Mesothelial cell of epicardium (in vitro differentiated cells): ENCODE data around the gene IL17C. TPM values are rescaled to one million over a fixed set of nuclear protein-coding genes. Genes with fewer than 3 reads are reported as not detected.

Experiments used
- DNase-seq, 2 experiments: peaks; one replicate each; pipeline ENCODE4 v3.0.0; 2021; ENCODE audit warnings: low spot score in 2 of 2; ENCODE audit not compliant: unreplicated experiment in 2 of 2
- H3K27ac Mint-ChIP-seq: 2 replicates; pipeline ENCODE4 v1.8.0; 2021; ENCODE audit warnings: mixed read lengths
- H3K27me3 Mint-ChIP-seq: 2 replicates; pipeline ENCODE4 v1.8.0; 2021; ENCODE audit warnings: low read depth, mixed read lengths
- H3K36me3 Mint-ChIP-seq: 2 replicates; pipeline ENCODE4 v1.8.0; 2021; ENCODE audit warnings: mixed read lengths
- H3K4me1 Mint-ChIP-seq: 2 replicates; pipeline ENCODE4 v1.8.0; 2021; ENCODE audit warnings: mixed read lengths
- H3K4me3 Mint-ChIP-seq: 2 replicates; pipeline ENCODE4 v1.8.0; 2021; ENCODE audit warnings: mild to moderate bottlenecking, moderate library complexity, mixed read lengths
- H3K9me3 Mint-ChIP-seq: 2 replicates; pipeline ENCODE4 v1.8.0; 2021; ENCODE audit warnings: mixed read lengths
- total RNA-seq: library from RNA; stranded (reverse); gene quantifications from 3 replicates; pipeline ENCODE4 v1.2.1, GENCODE V29; 2021
- TF ChIP-seq, protein P1 (sequence below): fragments of 200-600 bp; sonication (generic); IDR thresholded peaks from one replicate; pipeline ENCODE4 v1.5.0; 2021; ENCODE audit warnings: antibody characterized with exemption; ENCODE audit not compliant: unreplicated experiment

IL17C gene
- total RNA-seq, 1 donor from 2014 or later = not detected

DNA sequence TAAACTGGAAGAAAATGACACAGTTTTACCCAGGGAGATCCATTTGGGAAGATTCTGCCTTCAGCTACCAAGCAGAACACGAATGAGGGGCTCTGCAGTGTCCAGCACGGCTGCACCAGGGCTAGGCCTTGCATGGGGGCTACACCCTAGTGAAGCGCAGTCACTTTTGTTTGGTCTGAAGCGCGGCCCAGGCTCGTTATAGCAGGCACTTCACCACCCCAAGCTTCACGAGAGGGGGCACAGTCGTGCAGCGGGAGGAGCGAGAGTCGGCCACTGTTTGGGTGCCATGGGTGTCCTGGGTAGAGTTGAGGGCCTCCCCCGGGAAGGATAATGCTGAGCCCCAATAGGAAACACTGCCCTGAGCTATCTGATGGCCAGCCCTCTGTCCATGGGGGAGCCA lies 21.6 kb upstream of the IL17C start:
- no peak for DNase-seq
- no peaks in the 10 kb centered on the region for H3K4me1 Mint-ChIP-seq
- H3K36me3 Mint-ChIP-seq = peaks cover 5% of the 10 kb centered on the region
- H3K27ac Mint-ChIP-seq = no peak overlapping the region
- H3K27me3 Mint-ChIP-seq = no peaks in the 10 kb centered on the region
- TF ChIP-seq, protein P1, sequence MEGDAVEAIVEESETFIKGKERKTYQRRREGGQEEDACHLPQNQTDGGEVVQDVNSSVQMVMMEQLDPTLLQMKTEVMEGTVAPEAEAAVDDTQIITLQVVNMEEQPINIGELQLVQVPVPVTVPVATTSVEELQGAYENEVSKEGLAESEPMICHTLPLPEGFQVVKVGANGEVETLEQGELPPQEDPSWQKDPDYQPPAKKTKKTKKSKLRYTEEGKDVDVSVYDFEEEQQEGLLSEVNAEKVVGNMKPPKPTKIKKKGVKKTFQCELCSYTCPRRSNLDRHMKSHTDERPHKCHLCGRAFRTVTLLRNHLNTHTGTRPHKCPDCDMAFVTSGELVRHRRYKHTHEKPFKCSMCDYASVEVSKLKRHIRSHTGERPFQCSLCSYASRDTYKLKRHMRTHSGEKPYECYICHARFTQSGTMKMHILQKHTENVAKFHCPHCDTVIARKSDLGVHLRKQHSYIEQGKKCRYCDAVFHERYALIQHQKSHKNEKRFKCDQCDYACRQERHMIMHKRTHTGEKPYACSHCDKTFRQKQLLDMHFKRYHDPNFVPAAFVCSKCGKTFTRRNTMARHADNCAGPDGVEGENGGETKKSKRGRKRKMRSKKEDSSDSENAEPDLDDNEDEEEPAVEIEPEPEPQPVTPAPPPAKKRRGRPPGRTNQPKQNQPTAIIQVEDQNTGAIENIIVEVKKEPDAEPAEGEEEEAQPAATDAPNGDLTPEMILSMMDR = no peak
- H3K9me3 Mint-ChIP-seq = no peaks in the 10 kb centered on the region
- H3K4me3 Mint-ChIP-seq = no peak overlapping the region

DNA sequence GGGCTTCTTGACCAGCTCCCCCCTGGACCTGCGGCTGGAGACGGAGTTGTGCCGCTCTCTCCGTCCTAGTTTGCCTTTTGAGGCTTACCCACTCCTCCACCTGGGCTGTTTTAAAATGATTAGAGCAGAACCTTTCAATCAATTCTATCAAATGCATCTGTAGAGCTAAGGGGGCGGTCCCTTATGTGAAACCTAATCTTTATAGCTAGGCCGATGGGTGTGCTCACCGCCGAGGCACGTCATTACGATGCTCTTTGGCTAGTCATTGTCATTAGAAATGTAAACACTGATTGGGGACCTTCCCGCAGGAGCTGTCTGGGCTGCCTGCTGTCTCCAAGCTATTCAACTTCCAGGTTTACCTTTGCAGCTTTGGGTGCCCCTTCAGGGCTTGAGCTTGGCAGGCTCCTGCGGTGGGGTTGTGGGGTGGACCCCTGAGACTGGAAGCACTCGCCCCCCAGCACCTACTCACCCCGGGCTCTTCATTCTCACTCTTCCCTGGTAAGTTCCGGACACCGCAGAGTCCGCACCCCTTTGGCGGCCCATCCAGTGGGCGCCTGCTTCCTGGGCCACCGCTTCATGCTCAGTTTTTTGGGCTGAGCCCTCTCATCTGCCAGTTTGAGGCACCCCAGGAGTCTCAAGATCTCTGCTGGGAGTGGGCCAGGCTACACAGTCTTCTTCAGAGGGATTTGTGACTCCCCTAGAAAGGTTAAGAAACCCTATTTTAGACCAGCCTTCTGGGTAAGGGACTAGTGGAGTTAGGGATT lies 20.9 kb upstream of the IL17C start:
- H3K27me3 Mint-ChIP-seq = no peaks in the 10 kb centered on the region
- H3K9me3 Mint-ChIP-seq = no peaks in the 10 kb centered on the region
- H3K27ac Mint-ChIP-seq = no peak overlapping the region
- no peaks in the 10 kb centered on the region for H3K4me1 Mint-ChIP-seq
- H3K36me3 Mint-ChIP-seq = peaks cover 5% of the 10 kb centered on the region
- TF ChIP-seq, protein P1 = no peak
- no peak overlapping the region for H3K4me3 Mint-ChIP-seq
- no peak for DNase-seq

DNA sequence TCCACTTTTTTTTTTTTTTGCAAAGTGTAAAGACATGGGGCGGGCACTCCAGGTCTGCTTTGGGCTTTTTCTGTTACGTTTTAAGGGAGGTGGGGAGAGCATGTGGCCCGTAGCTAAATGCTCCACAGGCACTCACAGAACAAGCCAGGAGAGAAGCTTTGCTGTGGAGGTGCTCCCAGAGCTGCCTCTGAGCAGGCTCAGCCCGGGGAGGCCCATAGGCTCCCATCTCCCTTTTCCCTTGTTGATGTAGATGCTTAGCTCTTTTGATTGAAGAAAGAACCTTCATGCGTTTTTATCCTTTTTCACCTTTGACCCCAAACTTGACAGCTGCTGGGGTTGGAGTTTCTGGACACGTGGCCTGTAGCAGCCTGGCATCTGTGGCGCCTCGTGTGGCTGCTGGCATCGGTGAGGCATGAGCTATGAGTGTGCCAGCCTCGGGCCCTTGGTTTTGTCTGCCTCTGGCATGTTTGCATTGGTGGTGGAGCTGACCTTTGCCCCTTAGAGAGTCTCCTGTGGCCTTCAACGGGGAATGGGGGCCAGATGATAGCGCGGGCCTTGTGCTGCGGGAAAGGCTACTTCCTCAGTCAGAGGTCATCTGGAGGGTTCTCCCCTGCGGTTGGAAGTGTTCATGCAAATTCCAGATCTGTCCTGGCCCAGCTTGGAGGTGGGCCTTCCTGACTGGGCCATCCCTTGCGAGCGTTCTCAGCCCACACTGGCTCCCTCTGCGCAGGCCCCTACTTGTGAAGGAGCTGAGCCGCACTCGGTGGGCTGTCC lies 20.0 kb upstream of the IL17C start:
- Mint-ChIP-seq H3K9me3 (no peaks in the 10 kb centered on the region), H3K27me3 (no peaks in the 10 kb centered on the region), H3K27ac (no peak overlapping the region), H3K36me3 (peaks cover 5% of the 10 kb centered on the region), H3K4me3 (no peak overlapping the region), H3K4me1 (no peaks in the 10 kb centered on the region)
- DNase-seq = no peak
- TF ChIP-seq, protein P1 = no peak

DNA sequence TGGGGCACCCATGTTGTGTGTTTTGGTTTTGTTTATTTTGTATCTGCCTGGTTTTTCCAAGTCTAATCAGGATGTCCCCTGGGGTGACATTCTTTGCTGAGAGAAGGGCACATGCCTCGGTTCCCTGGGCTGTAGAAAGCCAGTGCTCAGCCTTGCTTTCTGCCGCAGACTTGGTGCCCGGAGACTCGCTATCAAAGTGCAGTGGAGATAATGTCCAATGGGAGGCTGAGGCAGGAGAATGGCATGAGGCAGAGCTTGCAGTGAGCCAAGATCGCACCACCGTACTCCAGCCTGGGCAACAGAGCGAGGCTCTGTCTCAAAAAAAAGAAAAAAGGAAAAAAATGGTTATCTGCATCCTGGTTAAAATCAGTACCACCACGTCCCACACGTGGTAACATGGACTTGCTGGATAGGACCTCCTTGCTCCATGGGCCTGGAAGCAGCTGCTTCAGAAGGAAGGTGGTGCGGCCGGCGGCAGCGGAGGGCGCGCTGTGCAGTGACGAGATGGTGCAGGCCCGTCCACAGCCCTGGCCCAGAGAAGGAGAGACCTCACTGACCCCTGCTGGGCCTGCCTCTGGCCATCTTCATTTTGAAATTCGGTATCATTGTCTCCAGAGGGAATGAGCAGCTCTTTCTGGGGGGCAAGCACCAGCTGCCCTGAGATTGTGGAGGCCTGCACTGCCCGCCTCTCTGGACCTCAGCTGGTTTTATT lies 19.3 kb upstream of the IL17C start:
- no peak for DNase-seq
- Mint-ChIP-seq H3K4me1 (no peaks in the 10 kb centered on the region), H3K9me3 (no peaks in the 10 kb centered on the region), H3K36me3 (peaks cover 5% of the 10 kb centered on the region), H3K27me3 (no peaks in the 10 kb centered on the region), H3K4me3 (no peak overlapping the region), H3K27ac (no peak overlapping the region)
- TF ChIP-seq, protein P1 = no peak

DNA sequence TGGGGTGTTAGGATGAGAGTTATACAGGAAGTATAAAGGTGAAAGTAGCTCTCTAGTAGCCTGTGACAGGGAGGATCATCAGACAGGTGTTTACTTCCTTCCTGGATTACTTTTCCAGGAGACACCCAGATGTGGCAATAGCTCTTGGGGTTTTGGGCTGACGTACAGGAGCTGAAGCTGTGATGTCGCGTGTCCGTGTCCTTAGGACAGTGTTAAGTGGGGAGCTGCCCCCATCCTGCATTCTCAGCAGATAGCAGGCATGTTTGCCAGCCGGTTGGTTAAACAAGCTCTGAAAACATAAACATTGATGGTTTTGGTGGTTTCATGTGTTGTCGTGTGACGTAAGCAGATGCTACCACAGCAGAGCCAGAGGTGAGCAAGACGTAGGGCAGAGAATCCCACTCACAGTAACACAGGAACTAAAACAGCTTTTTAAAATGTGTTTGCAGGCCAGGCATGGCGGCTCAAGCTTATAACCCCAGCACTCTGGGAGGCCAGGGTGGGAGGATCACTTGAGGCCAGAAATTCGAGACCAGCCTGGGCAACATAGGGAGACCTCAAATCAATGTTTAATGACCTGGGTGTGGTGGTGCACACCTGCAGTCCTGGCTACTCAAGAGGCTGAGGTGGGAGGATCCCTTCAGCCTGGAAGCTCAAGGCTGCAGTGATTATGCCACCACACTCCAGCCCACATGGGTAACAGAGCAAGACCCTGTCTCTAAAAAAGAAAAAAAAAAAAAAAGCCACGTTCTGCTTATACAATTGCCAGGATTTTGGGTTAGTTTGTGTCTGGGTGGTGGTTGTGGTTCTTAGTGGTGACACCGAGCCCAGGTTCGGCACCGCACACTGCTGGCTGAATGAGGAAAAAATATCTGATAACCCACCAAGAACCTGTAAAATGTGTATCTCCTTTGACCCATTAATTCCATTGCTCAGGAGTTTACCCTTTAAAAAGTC lies 18.2 kb upstream of the IL17C start:
- Mint-ChIP-seq H3K9me3 (no peaks in the 10 kb centered on the region), H3K4me3 (no peak overlapping the region), H3K27me3 (no peaks in the 10 kb centered on the region), H3K4me1 (no peaks in the 10 kb centered on the region), H3K36me3 (peaks cover 5% of the 10 kb centered on the region), H3K27ac (no peak overlapping the region)
- no peak for DNase-seq
- TF ChIP-seq, protein P1 = no peak
